Activated T-helper 1 cell treated with Interleukin-2 at 50 U/mL for 16 hours (primary cell): ENCODE data around the gene CCM2.

Experiments used
- DNase-seq: peaks from one replicate; pipeline ENCODE4 v3.0.0-alpha.2; 2020; ENCODE audit warnings: low read depth

The CCM2 gene

GRCh38 chr7:45082031-45082830, 82.2 kb downstream of the CCM2 start:
- DNase-seq, result no peak

- no peak for DNase-seq
Observed at GRCh38 chr7:45082831-45083331, 82.9 kb downstream of the CCM2 start.

GRCh38 chr7:45084336-45084735, 84.3 kb downstream of the CCM2 start:
- DNase-seq, result no peak

- DNase-seq, result no peak
Observed at GRCh38 chr7:45084901-45085618, 85.1 kb downstream of the CCM2 start.

GRCh38 chr7:45085619-45086200, 85.7 kb downstream of the CCM2 start:
- DNase-seq, result no peak

- DNase-seq, result no peak
Observed at GRCh38 chr7:45086331-45087065, 86.5 kb downstream of the CCM2 start.

- DNase-seq, result no peak
Observed at GRCh38 chr7:45087301-45088145, 87.5 kb downstream of the CCM2 start.

GRCh38 chr7:45088146-45088701, 88.2 kb downstream of the CCM2 start:
- no peak for DNase-seq

GRCh38 chr7:45088821-45089340, 88.9 kb downstream of the CCM2 start, which contains the start of gene NACAD:
TSS of gene NACAD (minus strand) at chr7:45088969. CDS start at chr7:45088894, 75 bp downstream.
- no peak for DNase-seq

- peak; percentile 33 for DNase-seq
Observed at GRCh38 chr7:45089341-45089891, 89.4 kb downstream of the CCM2 start.

GRCh38 chr7:45092100-45092930, 92.3 kb downstream of the CCM2 start:
- DNase-seq, result no peak

GRCh38 chr7:45092931-45093235, 92.9 kb downstream of the CCM2 start:
- no peak for DNase-seq

- DNase-seq, result no peak
Observed at GRCh38 chr7:45098983-45099839, 99.2 kb downstream of the CCM2 start.

GRCh38 chr7:45099891-45100760, 100.1 kb downstream of the CCM2 start:
- DNase-seq, result no peak

- DNase-seq, result no peak
Observed at GRCh38 chr7:45100761-45101480, 100.9 kb downstream of the CCM2 start.

GRCh38 chr7:45101748-45102147, 101.7 kb downstream of the CCM2 start:
- no peak for DNase-seq
